HFFc6 (cell line): ENCODE results near the gene EIF5AL1. TPM values are rescaled to one million over a fixed set of nuclear protein-coding genes. Genes with fewer than 3 reads are reported as not detected.
"Not testable (repeated sequence)": the region's sequence is repeated elsewhere in the genome, so short reads cannot be mapped to it uniquely, and the experiment has no call there.

Source experiments
- DNase-seq: peaks from one replicate; pipeline ENCODE4 v3.0.0-alpha.2; 2018
- H3K27ac Mint-ChIP-seq: 2 replicates; pipeline ENCODE4 v1.8.0; 2020; ENCODE audit warnings: mild to moderate bottlenecking, mixed read lengths
- H3K27me3 Mint-ChIP-seq: 2 replicates; pipeline ENCODE4 v1.8.0; 2021; ENCODE audit warnings: mild to moderate bottlenecking, moderate library complexity, mixed read lengths; ENCODE audit not compliant: insufficient read depth
- H3K36me3 Mint-ChIP-seq: 2 replicates; pipeline ENCODE4 v1.8.0; 2021; ENCODE audit warnings: low read depth, mixed read lengths
- H3K4me1 Mint-ChIP-seq: 2 replicates; pipeline ENCODE4 v1.8.0; 2020; ENCODE audit warnings: low read depth, mixed read lengths
- H3K4me3 Mint-ChIP-seq: 2 replicates; pipeline ENCODE4 v1.8.0; 2020; ENCODE audit warnings: mild to moderate bottlenecking, moderate library complexity, mixed read lengths
- H3K9me3 Mint-ChIP-seq: 2 replicates; pipeline ENCODE4 v1.8.0; 2020; ENCODE audit warnings: mild to moderate bottlenecking, mixed read lengths
- total RNA-seq, 6 experiments: library from RNA; stranded (reverse); fragmentation: NEBNext Ultra II Directional; extraction: Animal tissue kit (Norgen Biotek cat#: 25700); gene quantifications; 2 replicates in 1 of 6; 3 replicates in 5 of 6; pipeline ENCODE4 v1.2.3, GENCODE V29; 2021
- TF ChIP-seq, protein P1 (sequence below): fragments of 200-600 bp; sonication (generic); IDR thresholded peaks from 2 replicates; pipeline ENCODE4 v1.5.0; 2021; ENCODE audit warnings: antibody characterized with exemption, mild to moderate bottlenecking

Gene EIF5AL1
- total RNA-seq, 6 experiments from 2014 or later = 0.41 to 0.61 (median 0.48) TPM

DNA sequence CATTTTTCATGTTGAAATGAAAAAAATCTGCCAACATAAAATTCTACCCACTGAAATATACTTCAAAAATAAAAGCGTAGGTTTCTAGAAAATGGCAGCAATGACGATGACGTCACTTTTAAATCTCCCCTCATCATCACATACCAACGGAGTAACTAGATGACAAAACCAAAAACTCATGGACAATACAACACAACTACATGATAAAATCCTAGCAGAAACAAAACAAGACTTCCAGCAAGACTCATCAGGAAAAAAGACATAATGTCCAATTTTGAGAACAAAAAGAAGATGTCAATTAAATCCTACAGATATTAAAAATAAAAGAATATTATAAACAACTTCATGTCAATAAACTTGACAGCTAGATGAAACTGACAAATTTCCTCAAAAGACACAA is 15.9 kb downstream of the EIF5AL1 start:
- DNase-seq, H3K27me3 Mint-ChIP-seq, H3K4me1 Mint-ChIP-seq, H3K4me3 Mint-ChIP-seq, H3K36me3 Mint-ChIP-seq, H3K27ac Mint-ChIP-seq, H3K9me3 Mint-ChIP-seq: not testable (repeated sequence)

DNA sequence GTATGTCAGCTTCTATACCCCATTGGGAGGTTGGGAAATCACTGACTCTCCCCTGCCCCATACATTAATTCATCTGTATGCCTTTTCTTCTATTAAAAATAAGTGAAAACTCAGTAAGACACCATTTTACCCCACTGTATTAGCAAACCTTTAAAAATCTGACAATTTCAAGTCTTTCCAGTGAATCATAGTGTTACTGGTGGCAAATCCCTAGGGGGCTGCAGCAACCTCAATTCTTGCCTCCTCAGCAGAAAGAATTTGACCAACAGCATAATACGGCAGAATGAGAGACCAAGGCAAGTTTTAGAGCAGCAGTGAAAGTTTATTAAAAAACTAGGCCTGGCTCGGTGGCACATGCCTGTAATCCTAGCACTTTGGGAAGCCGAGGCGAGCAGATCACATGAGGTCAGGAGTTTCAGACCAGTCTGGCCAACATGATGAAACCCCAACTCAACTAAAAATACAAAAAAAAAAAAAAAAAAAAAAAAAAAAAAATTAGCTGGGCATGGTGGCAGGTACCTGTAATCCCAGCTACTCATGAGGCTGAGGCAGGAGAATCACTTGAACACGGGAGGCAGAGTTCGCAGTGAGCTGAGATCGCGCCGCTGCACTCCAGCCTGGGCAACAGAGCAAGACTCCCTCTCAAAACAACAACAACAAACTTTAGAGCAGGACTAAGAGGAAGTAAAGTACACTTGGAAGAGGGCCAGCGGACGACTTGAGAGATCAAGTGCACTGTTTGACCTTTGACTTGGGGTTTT is 21.0 kb downstream of the EIF5AL1 start:
- DNase-seq, H3K27ac Mint-ChIP-seq: not testable (repeated sequence)

GRCh38 chr10:79533903-79534175 is 21.5 kb downstream of the EIF5AL1 start:
- not testable (repeated sequence) for H3K4me1 Mint-ChIP-seq, H3K27me3 Mint-ChIP-seq, H3K4me3 Mint-ChIP-seq, H3K36me3 Mint-ChIP-seq, H3K9me3 Mint-ChIP-seq, DNase-seq, H3K27ac Mint-ChIP-seq

More for the DNA sequence above, 21.0 kb downstream of the EIF5AL1 start:
- H3K27me3 Mint-ChIP-seq, H3K4me1 Mint-ChIP-seq, H3K36me3 Mint-ChIP-seq, H3K4me3 Mint-ChIP-seq, H3K9me3 Mint-ChIP-seq: not testable (repeated sequence)

DNA sequence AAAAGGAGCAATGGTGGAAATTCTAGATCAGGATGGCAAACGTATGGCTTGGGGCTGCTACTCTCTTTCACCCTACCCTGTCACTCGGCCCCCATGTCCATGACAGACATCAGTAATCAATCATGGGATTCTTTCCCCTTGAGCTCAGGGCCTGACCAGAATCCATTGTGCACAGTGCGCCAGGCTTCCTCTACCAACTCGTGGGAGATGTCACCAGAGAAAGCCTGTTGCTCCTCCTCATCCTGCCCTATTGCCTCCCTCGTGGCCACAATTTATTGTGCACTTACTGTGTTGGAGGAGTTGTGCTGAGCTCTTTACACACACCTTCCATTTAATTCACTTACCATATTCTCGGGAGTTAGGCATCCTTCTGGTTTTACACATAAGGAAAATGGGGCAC is 26.0 kb downstream of the EIF5AL1 start:
- H3K27me3 Mint-ChIP-seq, H3K4me3 Mint-ChIP-seq, H3K27ac Mint-ChIP-seq, H3K9me3 Mint-ChIP-seq, H3K36me3 Mint-ChIP-seq, DNase-seq, H3K4me1 Mint-ChIP-seq: not testable (repeated sequence)

DNA sequence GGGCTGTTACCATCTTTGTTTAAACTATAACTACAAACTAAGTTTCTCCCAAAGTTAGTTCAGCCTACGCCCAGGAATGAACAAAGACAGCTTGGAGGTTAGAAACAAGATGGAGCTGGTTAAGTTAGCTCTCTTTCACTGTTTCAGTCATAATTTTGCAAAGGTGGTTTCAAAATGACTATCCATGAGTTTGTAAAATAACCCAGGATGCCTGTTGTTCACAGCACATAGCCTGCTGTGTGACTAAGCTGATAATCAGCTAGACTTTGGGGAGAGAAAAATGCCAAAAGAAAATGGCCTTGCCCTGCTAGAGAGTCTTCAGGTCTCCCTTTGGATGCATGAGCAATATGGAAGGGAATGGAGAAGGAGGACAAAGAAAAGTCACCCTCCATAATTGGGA is 28.6 kb downstream of the EIF5AL1 start:
- H3K4me3 Mint-ChIP-seq, H3K27me3 Mint-ChIP-seq, H3K36me3 Mint-ChIP-seq, H3K4me1 Mint-ChIP-seq, H3K27ac Mint-ChIP-seq, H3K9me3 Mint-ChIP-seq: not testable (repeated sequence)
- DNase-seq = peak; percentile 26

GRCh38 chr10:79542626-79543025 is 30.3 kb downstream of the EIF5AL1 start:
- H3K27ac Mint-ChIP-seq = no peak overlapping the region
- TF ChIP-seq, protein P1, sequence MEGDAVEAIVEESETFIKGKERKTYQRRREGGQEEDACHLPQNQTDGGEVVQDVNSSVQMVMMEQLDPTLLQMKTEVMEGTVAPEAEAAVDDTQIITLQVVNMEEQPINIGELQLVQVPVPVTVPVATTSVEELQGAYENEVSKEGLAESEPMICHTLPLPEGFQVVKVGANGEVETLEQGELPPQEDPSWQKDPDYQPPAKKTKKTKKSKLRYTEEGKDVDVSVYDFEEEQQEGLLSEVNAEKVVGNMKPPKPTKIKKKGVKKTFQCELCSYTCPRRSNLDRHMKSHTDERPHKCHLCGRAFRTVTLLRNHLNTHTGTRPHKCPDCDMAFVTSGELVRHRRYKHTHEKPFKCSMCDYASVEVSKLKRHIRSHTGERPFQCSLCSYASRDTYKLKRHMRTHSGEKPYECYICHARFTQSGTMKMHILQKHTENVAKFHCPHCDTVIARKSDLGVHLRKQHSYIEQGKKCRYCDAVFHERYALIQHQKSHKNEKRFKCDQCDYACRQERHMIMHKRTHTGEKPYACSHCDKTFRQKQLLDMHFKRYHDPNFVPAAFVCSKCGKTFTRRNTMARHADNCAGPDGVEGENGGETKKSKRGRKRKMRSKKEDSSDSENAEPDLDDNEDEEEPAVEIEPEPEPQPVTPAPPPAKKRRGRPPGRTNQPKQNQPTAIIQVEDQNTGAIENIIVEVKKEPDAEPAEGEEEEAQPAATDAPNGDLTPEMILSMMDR = no peak
- peaks cover 9% of the 10 kb centered on the region; the same call in 1 of the 2 replicates for H3K9me3 Mint-ChIP-seq
- DNase-seq = no peak
- H3K4me3 Mint-ChIP-seq = no peak overlapping the region
- H3K36me3 Mint-ChIP-seq = no peaks in the 10 kb centered on the region
- peaks cover 18% of the 10 kb centered on the region for H3K27me3 Mint-ChIP-seq
- no peaks in the 10 kb centered on the region for H3K4me1 Mint-ChIP-seq

DNA sequence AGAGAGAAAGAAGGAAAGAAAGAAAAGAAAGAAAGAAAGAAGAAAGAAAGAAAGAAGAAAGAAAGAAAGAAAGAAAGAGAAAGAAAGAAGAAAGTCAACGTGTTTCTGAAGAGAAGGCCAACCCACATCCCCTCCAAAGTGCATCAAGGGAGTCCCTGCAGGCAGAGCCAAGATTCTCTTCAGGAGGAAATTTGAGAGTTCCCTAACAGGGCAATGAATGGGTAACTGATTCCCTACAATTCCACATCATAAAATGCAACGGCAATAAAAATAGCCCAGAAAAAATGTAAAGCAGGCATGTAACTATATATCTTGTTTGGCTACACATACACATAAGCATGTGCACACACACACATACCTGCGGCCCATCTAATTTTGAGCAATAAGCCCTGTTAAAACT is 32.1 kb downstream of the EIF5AL1 start:
- H3K27ac Mint-ChIP-seq, H3K9me3 Mint-ChIP-seq, H3K4me3 Mint-ChIP-seq, H3K36me3 Mint-ChIP-seq, DNase-seq, H3K4me1 Mint-ChIP-seq: not testable (repeated sequence)
- peaks cover 27% of the 10 kb centered on the region for H3K27me3 Mint-ChIP-seq

- H3K27ac Mint-ChIP-seq, H3K9me3 Mint-ChIP-seq, H3K4me1 Mint-ChIP-seq, DNase-seq, H3K36me3 Mint-ChIP-seq, H3K4me3 Mint-ChIP-seq: not testable (repeated sequence)
- peaks cover 27% of the 10 kb centered on the region for H3K27me3 Mint-ChIP-seq
Measured at GRCh38 chr10:79544926-79545659, 32.8 kb downstream of the EIF5AL1 start.

DNA sequence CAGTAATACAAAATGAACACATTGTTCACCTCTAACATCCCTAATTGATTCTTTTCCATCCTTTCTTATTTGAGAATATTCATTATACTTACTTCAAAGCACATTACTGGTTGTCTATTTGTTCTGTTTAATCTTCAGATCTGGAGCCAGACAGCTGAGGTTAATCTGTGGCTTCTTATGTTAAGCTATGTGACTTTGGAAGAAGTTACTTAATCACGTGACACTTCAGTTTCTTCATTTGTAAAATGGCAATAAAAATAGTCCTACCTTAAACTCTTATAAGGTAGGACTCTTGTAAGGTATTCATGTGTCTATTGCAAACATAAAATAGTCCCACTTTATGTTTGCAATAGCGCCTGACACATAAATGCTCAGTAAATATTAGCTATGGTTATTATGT is 34.8 kb downstream of the EIF5AL1 start:
- H3K27me3 Mint-ChIP-seq = peaks cover 39% of the 10 kb centered on the region
- H3K27ac Mint-ChIP-seq, H3K9me3 Mint-ChIP-seq, H3K36me3 Mint-ChIP-seq, H3K4me1 Mint-ChIP-seq, DNase-seq, H3K4me3 Mint-ChIP-seq: not testable (repeated sequence)
